ENCODE measurements around the gene ABR.

- TF ChIP-seq, protein P1, sequence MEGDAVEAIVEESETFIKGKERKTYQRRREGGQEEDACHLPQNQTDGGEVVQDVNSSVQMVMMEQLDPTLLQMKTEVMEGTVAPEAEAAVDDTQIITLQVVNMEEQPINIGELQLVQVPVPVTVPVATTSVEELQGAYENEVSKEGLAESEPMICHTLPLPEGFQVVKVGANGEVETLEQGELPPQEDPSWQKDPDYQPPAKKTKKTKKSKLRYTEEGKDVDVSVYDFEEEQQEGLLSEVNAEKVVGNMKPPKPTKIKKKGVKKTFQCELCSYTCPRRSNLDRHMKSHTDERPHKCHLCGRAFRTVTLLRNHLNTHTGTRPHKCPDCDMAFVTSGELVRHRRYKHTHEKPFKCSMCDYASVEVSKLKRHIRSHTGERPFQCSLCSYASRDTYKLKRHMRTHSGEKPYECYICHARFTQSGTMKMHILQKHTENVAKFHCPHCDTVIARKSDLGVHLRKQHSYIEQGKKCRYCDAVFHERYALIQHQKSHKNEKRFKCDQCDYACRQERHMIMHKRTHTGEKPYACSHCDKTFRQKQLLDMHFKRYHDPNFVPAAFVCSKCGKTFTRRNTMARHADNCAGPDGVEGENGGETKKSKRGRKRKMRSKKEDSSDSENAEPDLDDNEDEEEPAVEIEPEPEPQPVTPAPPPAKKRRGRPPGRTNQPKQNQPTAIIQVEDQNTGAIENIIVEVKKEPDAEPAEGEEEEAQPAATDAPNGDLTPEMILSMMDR (IDR thresholded peaks at IDR 0.05) = no peak
- TF ChIP-seq ZFX (IDR thresholded peaks at IDR 0.05; ENCODE audit: borderline replicate concordance) = no peak
Measured at GRCh38 chr17:970364-970763, 209.4 kb downstream of the ABR start.

Measured in 22Rv1 (cell line).